CD8-positive, alpha-beta memory T cell (primary cell): Measurements from ENCODE around the gene NDUFB3. TPM values are rescaled to one million over a fixed set of nuclear protein-coding genes. Genes with fewer than 3 reads are reported as not detected.
A peak's percentile ranks its signal among the peaks of the same experiment; 100 is the strongest.
"Not testable (repeated sequence)": the region's sequence is repeated elsewhere in the genome, so short reads cannot be mapped to it uniquely, and the experiment has no call there.

Source experiments
- CTCF ChIA-PET: fragments of 350-600 bp; sonication (Branson Sonifier 250); formaldehyde crosslinking; loops from one replicate; lab custom pipeline; 2021; ENCODE audit warnings: antibody characterized with exemption; lab: Charles Lee
- POLR2A ChIA-PET: fragments of 350-600 bp; sonication (Branson Sonifier 250); formaldehyde crosslinking; loops from one replicate; lab custom pipeline; 2021; ENCODE audit warnings: antibody characterized with exemption; lab: Charles Lee
- DNase-seq, 5 donors: peaks; one replicate each; pipeline versions ENCODE4 v3.0.0 to v3.0.0-alpha.2; 2020 to 2022; ENCODE audit warnings: mixed read lengths in 1 of 5
- H3K27ac ChIP-seq: one replicate; pipeline ENCODE4 v1.7.0; 2013; ENCODE audit warnings: low read depth, mild to moderate bottlenecking, low read length, moderate library complexity
- H3K27me3 ChIP-seq: 2 replicates; pipeline ENCODE4 v1.7.0; 2013; ENCODE audit warnings: low read length, mild to moderate bottlenecking; ENCODE audit not compliant: insufficient read depth, poor library complexity, severe bottlenecking
- H3K36me3 ChIP-seq: 2 replicates; pipeline ENCODE4 v1.7.0; 2013; ENCODE audit warnings: mild to moderate bottlenecking, low read length, moderate library complexity; ENCODE audit not compliant: insufficient read depth
- H3K4me1 ChIP-seq: 2 replicates; pipeline ENCODE4 v1.7.0; 2013; ENCODE audit warnings: mild to moderate bottlenecking, low read length, moderate library complexity; ENCODE audit not compliant: insufficient read depth
- H3K4me3 ChIP-seq: 2 replicates; pipeline ENCODE4 v1.7.0; 2013; ENCODE audit warnings: mild to moderate bottlenecking, low read length
- H3K9me3 ChIP-seq: 2 replicates; pipeline ENCODE4 v1.7.0; 2013; ENCODE audit warnings: mild to moderate bottlenecking, low read length
- H3K27ac Mint-ChIP-seq, 8 donors: one replicate each; pipeline ENCODE4 v1.8.0; 2020 to 2021; ENCODE audit warnings: mixed read lengths in 8 of 8, mild to moderate bottlenecking in 6 of 8, inconsistent platforms in 3 of 8, moderate library complexity in 3 of 8
- H3K27me3 Mint-ChIP-seq, 2 donors: one replicate each; pipeline ENCODE4 v1.8.0; 2020 to 2021; ENCODE audit warnings: mixed read lengths in 2 of 2, mild to moderate bottlenecking in 1 of 2, moderate library complexity in 1 of 2
- H3K36me3 Mint-ChIP-seq, 3 donors: one replicate each; pipeline ENCODE4 v1.8.0; 2020 to 2021; ENCODE audit warnings: mixed read lengths in 3 of 3, inconsistent platforms in 1 of 3, mild to moderate bottlenecking in 1 of 3
- H3K4me1 Mint-ChIP-seq, 3 donors: one replicate each; pipeline ENCODE4 v1.8.0; 2020 to 2021; ENCODE audit warnings: mixed read lengths in 3 of 3, inconsistent platforms in 1 of 3, mild to moderate bottlenecking in 1 of 3
- H3K4me3 Mint-ChIP-seq, 7 donors: one replicate each; pipeline ENCODE4 v1.8.0; 2020 to 2021; ENCODE audit warnings: mixed read lengths in 7 of 7, mild to moderate bottlenecking in 6 of 7, moderate library complexity in 4 of 7, inconsistent platforms in 2 of 7
- H3K9me3 Mint-ChIP-seq, 5 donors: one replicate each; pipeline ENCODE4 v1.8.0; 2020 to 2022; ENCODE audit warnings: mixed read lengths in 5 of 5, mild to moderate bottlenecking in 3 of 5, moderate library complexity in 2 of 5, inconsistent platforms in 1 of 5
- polyA plus RNA-seq: library from polyadenylated mRNA; unstranded; fragments of 300-500 nt; fragmentation: Illumina TruSeq; gene quantifications from one replicate; pipeline ENCODE4 v1.2.3, GENCODE V29; 2021
- total RNA-seq, 2 experiments: library from RNA; stranded (reverse); gene quantifications; one replicate each; pipeline ENCODE4 v1.2.3, GENCODE V29; 2021

Gene NDUFB3
- total and polyA plus RNA-seq, 3 experiments from 2014 or later = 129 to 269 (median 145) TPM

DNA sequence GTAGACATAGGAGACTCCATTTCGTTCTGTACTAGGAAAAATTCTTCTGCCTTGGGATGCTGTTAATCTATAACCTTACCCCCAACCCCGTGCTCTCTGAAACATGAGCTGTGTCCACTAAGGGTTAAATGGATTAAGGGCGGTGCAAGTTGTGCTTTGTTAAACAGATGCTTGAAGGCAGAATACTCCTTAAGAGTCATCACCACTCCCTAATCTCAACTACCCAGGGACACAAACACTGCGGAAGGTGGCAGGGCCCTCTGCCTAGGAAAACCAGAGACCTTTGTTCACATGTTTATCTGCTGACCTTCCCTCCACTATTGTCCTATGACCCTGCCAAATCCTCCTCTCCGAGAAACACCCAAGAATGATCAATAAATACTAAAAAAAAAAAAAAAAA is 28.8 kb upstream of the NDUFB3 start:
- Mint-ChIP-seq H3K36me3 (peaks cover 21 to 54% (median 28%) of the 10 kb centered on the region in 3 donors), H3K9me3 (peaks cover 5 to 14% (median 10%) of the 10 kb centered on the region in 5 donors), H3K4me1 (peaks cover 19 to 35% (median 22%) of the 10 kb centered on the region in 3 donors)
- H3K9me3 ChIP-seq, H3K36me3 ChIP-seq, H3K27me3 Mint-ChIP-seq, DNase-seq, POLR2A ChIA-PET, H3K4me3 Mint-ChIP-seq, H3K27ac ChIP-seq, H3K27ac Mint-ChIP-seq, H3K4me3 ChIP-seq, H3K27me3 ChIP-seq, H3K4me1 ChIP-seq: not testable (repeated sequence)
- CTCF ChIA-PET = interaction anchor here (1.2 kb wide), 1 partner anchor 80 kb away, joined by 3 read pairs; the partner anchor contains the start of gene ORC2

DNA sequence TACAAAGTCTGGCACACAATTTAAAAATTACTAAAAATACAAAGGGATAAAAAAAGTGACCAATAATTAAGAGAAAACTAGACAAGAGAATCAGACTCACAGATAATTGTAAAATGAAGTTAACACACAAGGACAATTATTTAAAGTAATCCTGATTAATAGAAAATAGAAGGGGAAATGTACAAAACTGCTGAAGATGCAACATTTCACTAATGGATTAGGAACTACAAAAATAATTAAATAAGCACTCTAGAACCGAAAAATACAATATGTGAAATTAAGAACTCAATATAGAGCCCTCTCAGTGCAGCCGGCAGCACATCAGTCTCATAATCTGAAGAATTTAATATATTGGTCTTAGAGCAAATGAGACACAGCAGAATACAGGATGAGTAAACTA is 24.9 kb upstream of the NDUFB3 start:
- Mint-ChIP-seq H3K4me1 (peaks cover 19 to 40% (median 29%) of the 10 kb centered on the region in 3 donors), H3K4me3 (no peak overlapping the region), H3K9me3 (peaks cover 2 to 12% (median 6%) of the 10 kb centered on the region in 5 donors), H3K36me3 (peaks cover 11 to 41% (median 16%) of the 10 kb centered on the region in 3 donors), H3K27ac (no peak overlapping the region), H3K27me3 (no peaks in the 10 kb centered on the region)
- no peak for DNase-seq
- ChIA-PET POLR2A (no interaction called here), CTCF (no interaction called here)
- H3K9me3 ChIP-seq = no peaks in the 10 kb centered on the region
- no peaks in the 10 kb centered on the region for H3K27me3 ChIP-seq
- H3K4me3 ChIP-seq = no peak overlapping the region
- no peak overlapping the region for H3K27ac ChIP-seq
- no peaks in the 10 kb centered on the region for H3K4me1 ChIP-seq
- H3K36me3 ChIP-seq = peaks cover 5% of the 10 kb centered on the region

DNA sequence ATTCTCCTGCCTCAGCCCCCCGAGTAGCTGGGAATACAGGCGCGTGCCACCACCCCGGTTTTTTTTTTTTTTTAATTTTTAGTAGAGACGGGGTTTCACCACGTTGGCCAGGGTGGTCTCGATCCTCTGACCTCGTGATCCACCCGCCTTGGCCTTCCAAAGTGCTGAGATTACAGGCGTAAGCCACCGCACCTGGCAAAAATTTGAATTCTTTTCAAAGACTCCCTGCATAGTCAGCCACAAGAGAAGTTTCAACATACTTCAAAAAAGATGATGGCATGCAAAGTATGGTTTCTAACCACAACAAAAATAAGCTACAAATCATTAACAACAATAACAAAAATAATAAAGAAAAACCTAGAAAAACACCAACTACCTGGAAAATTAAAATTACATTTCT is 22.3 kb upstream of the NDUFB3 start:
- peaks cover 15 to 42% (median 20%) of the 10 kb centered on the region in 3 donors for H3K36me3 Mint-ChIP-seq

DNA sequence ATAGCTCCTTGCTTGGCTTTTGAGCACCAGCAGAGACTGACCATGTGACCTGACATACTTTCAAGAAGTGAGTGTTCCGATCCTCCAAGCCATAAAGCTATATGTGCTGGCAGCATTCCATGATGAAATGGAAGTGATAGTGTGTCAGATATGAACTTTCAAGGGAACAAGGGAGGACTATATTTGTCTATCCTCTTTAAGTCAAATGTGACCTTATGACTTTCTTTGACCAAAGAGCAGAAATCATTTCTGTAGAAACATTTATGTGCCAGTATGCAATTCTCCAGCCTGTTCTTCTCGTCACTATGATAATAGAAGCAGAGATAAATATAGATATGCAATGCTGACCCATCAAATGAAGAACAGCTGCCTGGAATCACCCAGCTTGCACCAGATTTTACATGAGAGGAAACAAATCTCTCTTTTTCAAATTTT is 14.7 kb upstream of the NDUFB3 start:
- H3K4me1 ChIP-seq = no peaks in the 10 kb centered on the region
- peak overlapping the region in 6 of 8 donors; percentile 23 to 63 (median 34) for H3K27ac Mint-ChIP-seq
- DNase-seq = no peak
- H3K27me3 Mint-ChIP-seq = no peaks in the 10 kb centered on the region
- peaks cover 33 to 55% (median 52%) of the 10 kb centered on the region in 3 donors for H3K4me1 Mint-ChIP-seq
- POLR2A ChIA-PET = no interaction called here
- H3K4me3 Mint-ChIP-seq = no peak overlapping the region
- CTCF ChIA-PET = interaction anchor here (1.2 to 2.6 kb wide), 2 partner anchors 13 to 93 kb away, joined by 3 to 17 read pairs; partner anchors contain the start of gene ORC2
- H3K4me3 ChIP-seq = no peak overlapping the region
- H3K36me3 ChIP-seq = no peaks in the 10 kb centered on the region
- H3K27me3 ChIP-seq = no peaks in the 10 kb centered on the region
- H3K9me3 ChIP-seq = no peaks in the 10 kb centered on the region
- peaks cover 4 to 49% (median 12%) of the 10 kb centered on the region in 3 donors for H3K36me3 Mint-ChIP-seq
- no peak overlapping the region for H3K27ac ChIP-seq
- H3K9me3 Mint-ChIP-seq = no peaks in the 10 kb centered on the region

More for the DNA sequence above, 22.3 kb upstream of the NDUFB3 start:
- POLR2A ChIA-PET = no interaction called here
- no peak for DNase-seq
- Histone ChIP-seq H3K4me1 (no peaks in the 10 kb centered on the region), H3K27ac (no peak overlapping the region), H3K36me3 (peaks cover 5% of the 10 kb centered on the region), H3K9me3 (no peaks in the 10 kb centered on the region), H3K4me3 (no peak overlapping the region), H3K27me3 (no peaks in the 10 kb centered on the region)
- Mint-ChIP-seq H3K9me3 (peaks cover 2 to 12% (median 6%) of the 10 kb centered on the region in 5 donors), H3K27ac (peak overlapping the region in 1 of 8 donors; percentile 50), H3K4me1 (peaks cover 25 to 54% (median 41%) of the 10 kb centered on the region in 3 donors), H3K4me3 (no peak overlapping the region), H3K27me3 (no peaks in the 10 kb centered on the region)
- CTCF ChIA-PET = interaction anchor here (1.1 kb wide), 1 partner anchor 19 kb away, joined by 3 read pairs; no protein-coding TSS in a partner anchor

DNA sequence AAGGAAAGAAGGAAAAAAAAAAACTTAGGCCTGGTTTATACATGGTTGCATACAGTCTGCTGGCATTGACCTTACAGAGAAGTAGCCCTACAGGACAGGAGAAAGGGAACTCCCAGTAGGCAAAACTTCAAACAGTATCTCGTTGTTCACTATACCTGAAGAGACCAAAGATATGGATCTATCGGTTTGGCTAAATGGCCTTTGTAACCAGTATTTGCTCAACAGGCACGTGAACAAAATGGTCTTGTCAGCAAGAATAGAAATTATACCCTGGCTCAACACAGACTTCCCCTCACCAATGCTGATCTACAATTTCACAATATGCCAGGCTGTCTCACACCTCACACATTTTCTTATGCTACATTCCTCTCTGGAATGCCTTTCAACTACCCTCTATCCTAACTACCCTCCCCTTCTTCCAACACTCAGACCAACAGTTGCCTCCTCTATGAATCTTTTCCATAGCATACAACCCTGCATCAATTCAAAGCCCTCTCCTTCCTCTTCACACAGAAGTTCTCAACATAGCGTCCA is 14.0 kb upstream of the NDUFB3 start:
- no peaks in the 10 kb centered on the region for H3K27me3 Mint-ChIP-seq
- Histone ChIP-seq H3K36me3 (no peaks in the 10 kb centered on the region), H3K27me3 (no peaks in the 10 kb centered on the region), H3K9me3 (no peaks in the 10 kb centered on the region), H3K27ac (no peak overlapping the region), H3K4me1 (no peaks in the 10 kb centered on the region), H3K4me3 (no peak overlapping the region)
- no peak overlapping the region for H3K4me3 Mint-ChIP-seq
- ChIA-PET CTCF (interaction anchor here (1.2 to 2.6 kb wide), 2 partner anchors 12 to 94 kb away, joined by 3 to 17 read pairs; partner anchors contain the start of gene ORC2), POLR2A (no interaction called here)
- H3K9me3 Mint-ChIP-seq = no peaks in the 10 kb centered on the region
- H3K27ac Mint-ChIP-seq = peak overlapping the region in 7 of 8 donors; percentile 8 to 81 (median 31)
- H3K4me1 Mint-ChIP-seq = peaks cover 30 to 50% (median 47%) of the 10 kb centered on the region in 3 donors
- DNase-seq = no peak
- H3K36me3 Mint-ChIP-seq = peaks cover under 1 to 45% (median 9%) of the 10 kb centered on the region in 3 donors

DNA sequence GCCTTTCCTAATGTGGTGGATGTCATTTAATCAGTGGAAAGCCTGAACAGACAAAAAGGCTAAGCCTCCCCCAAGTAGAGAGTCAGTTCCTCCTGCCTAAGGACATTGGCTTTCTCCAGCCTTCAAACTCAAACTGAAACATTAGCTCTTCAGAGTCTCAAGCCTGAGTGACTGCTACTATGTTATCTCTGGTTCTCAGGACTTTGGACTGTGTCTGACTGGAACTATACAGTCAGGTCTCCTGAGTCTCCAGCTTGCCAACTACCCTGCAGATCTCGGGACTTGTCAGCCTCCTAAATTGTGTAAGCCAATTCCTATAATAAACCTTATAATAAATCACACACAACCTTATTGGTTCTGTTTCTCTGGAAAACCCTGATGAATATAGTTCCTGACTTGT is 12.9 kb upstream of the NDUFB3 start:
- no peaks in the 10 kb centered on the region for H3K9me3 ChIP-seq
- H3K4me1 ChIP-seq = no peaks in the 10 kb centered on the region
- H3K4me3 ChIP-seq = no peak overlapping the region
- no peak overlapping the region for H3K27ac ChIP-seq
- no peaks in the 10 kb centered on the region for H3K27me3 ChIP-seq
- no peaks in the 10 kb centered on the region for H3K27me3 Mint-ChIP-seq
- POLR2A ChIA-PET = no interaction called here
- no peaks in the 10 kb centered on the region for H3K36me3 ChIP-seq
- peak overlapping the region in 7 of 8 donors; percentile 27 to 96 (median 70) for H3K27ac Mint-ChIP-seq
- peaks cover 37 to 57% (median 56%) of the 10 kb centered on the region in 3 donors for H3K4me1 Mint-ChIP-seq
- H3K36me3 Mint-ChIP-seq = peaks cover 0 to 48% (median 9%) of the 10 kb centered on the region in 3 donors
- H3K4me3 Mint-ChIP-seq = no peak overlapping the region
- CTCF ChIA-PET = interaction anchor here (0.6 kb wide), 2 partner anchors 9 to 95 kb away, joined by 3 read pairs; no protein-coding TSS in a partner anchor
- no peaks in the 10 kb centered on the region for H3K9me3 Mint-ChIP-seq
- DNase-seq = no peak

DNA sequence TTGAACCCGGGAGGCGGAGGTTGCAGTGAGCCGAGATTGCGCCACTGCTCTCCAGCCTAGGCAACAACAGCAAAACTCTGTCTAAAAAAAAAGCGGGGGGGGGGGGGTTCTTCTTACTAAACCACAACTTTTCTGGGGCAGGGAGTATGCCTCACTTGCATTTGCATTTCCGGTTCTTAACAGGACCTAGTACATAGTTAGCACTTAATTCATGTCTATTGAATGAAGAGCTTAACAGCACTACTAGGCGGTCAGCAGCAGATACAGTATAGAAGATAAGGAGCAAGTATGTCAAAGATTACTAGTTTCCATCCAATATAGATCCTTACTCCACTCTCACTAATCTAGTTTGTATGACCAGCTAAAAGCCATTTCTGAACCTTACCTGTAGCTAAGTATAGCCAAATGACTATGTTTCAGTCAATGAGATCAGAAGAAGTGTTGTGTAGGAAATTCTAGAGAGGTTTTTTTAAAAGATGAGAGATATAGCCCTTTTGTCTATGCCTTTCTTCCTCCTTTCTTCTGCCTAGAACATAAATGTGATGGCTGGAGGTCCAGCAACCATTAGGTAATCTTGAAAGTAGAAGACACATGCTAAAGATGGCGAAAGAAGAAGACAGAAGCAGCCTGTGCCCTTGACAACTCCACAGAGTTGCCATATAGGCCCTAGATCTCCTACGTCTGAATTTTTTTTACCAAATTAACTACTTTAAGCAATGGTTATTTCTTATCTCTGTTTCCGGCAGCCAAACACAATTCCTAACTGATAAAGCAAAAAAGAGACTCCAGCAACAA is 11.6 kb upstream of the NDUFB3 start:
- no peaks in the 10 kb centered on the region for H3K27me3 Mint-ChIP-seq
- no peaks in the 10 kb centered on the region for H3K9me3 Mint-ChIP-seq
- H3K4me1 Mint-ChIP-seq = peaks cover 43 to 58% (median 57%) of the 10 kb centered on the region in 3 donors
- Histone ChIP-seq H3K36me3 (no peaks in the 10 kb centered on the region), H3K4me1 (no peaks in the 10 kb centered on the region), H3K27ac (no peak overlapping the region), H3K4me3 (no peak overlapping the region), H3K27me3 (no peaks in the 10 kb centered on the region), H3K9me3 (no peaks in the 10 kb centered on the region)
- H3K4me3 Mint-ChIP-seq = peak overlapping the region in 4 of 7 donors; percentile 4 to 35 (median 14)
- ChIA-PET CTCF (interaction anchor here (1.0 to 1.9 kb wide), 4 partner anchors 9 to 159 kb away, joined by 3 to 7 read pairs (median 3); no protein-coding TSS in a partner anchor), POLR2A (interaction anchor here (0.7 kb wide), 1 partner anchor 14 kb away, joined by 5 read pairs; no protein-coding TSS in a partner anchor)
- peak in 1 of 5 donors; percentile 6 for DNase-seq
- H3K27ac Mint-ChIP-seq = peak overlapping the region; percentile 58 to 96 (median 82)
- H3K36me3 Mint-ChIP-seq = peaks cover 0 to 43% (median 9%) of the 10 kb centered on the region in 3 donors
